CD14-positive monocyte (primary cell): ENCODE results near the gene KRTAP4-5. TPM values are rescaled to one million over a fixed set of nuclear protein-coding genes. Genes with fewer than 3 reads are reported as not detected.

ENCODE experiments used
- DNase-seq, 3 donors: peaks; one replicate each; pipeline ENCODE4 v3.0.0-alpha.2; 2011 to 2022
- H2AFZ ChIP-seq: 2 replicates; pipeline ENCODE4 v1.6.0; 2012; ENCODE audit warnings: mild to moderate bottlenecking, low read depth, low read length, inconsistent platforms; ENCODE audit not compliant: insufficient read depth, poor library complexity, severe bottlenecking
- H3K27ac ChIP-seq, 2 donors: 1 replicate in 1 of 2; 2 replicates in 1 of 2; pipeline ENCODE4 v1.5.1; 2012 to 2013; ENCODE audit warnings: low read length in 2 of 2, control low read depth in 1 of 2, inconsistent platforms in 1 of 2, low read depth in 1 of 2, mild to moderate bottlenecking in 1 of 2
- H3K27me3 ChIP-seq, 2 donors: one replicate each; pipeline versions ENCODE4 v1.6.0 to v1.6.1; 2011 to 2013; ENCODE audit warnings: low read length in 2 of 2; ENCODE audit not compliant: control insufficient read depth in 2 of 2, insufficient read depth in 2 of 2
- H3K36me3 ChIP-seq, 2 donors: replicated peaks in 1 of 2; 1 replicate in 1 of 2; 2 replicates in 1 of 2; pipeline versions ENCODE4 v1.5.1 to v1.6.1; 2012 to 2013; ENCODE audit warnings: low read length in 2 of 2, control low read depth in 1 of 2, inconsistent platforms in 1 of 2, mild to moderate bottlenecking in 1 of 2; ENCODE audit not compliant: insufficient read depth in 2 of 2, control insufficient read depth in 1 of 2
- H3K4me1 ChIP-seq, 2 donors: 1 replicate in 1 of 2; 2 replicates in 1 of 2; pipeline versions ENCODE4 v1.5.1 to v1.6.1; 2012 to 2013; ENCODE audit warnings: low read length in 2 of 2, control low read depth in 1 of 2, inconsistent platforms in 1 of 2, mild to moderate bottlenecking in 1 of 2, moderate library complexity in 1 of 2; ENCODE audit not compliant: insufficient read depth in 2 of 2, control insufficient read depth in 1 of 2
- H3K4me2 ChIP-seq: replicated peaks from 2 replicates; pipeline ENCODE3; 2012; ENCODE audit warnings: low read length, moderate library complexity, mild to moderate bottlenecking; ENCODE audit not compliant: poor library complexity, severe bottlenecking; ENCODE audit errors: extremely low read depth
- H3K4me3 ChIP-seq, 3 experiments: fragments of 200-600 bp in 1 of 3; sonication (generic) in 1 of 3; replicated peaks in 1 of 3; 1 replicate in 2 of 3; 2 replicates in 1 of 3; pipeline ENCODE4 v1.5.1; 2011 to 2013; ENCODE audit warnings: low read length in 3 of 3, mild to moderate bottlenecking in 3 of 3, control low read depth in 2 of 3, low read depth in 2 of 3, inconsistent platforms in 1 of 3, moderate library complexity in 1 of 3
- H3K79me2 ChIP-seq: 2 replicates; pipeline ENCODE4 v1.6.0; 2012; ENCODE audit warnings: mild to moderate bottlenecking, control low read depth, inconsistent platforms, low read length, moderate library complexity; ENCODE audit not compliant: insufficient read depth
- H3K9ac ChIP-seq: 2 replicates; pipeline ENCODE4 v1.6.0; 2017; ENCODE audit warnings: low read length, mild to moderate bottlenecking; ENCODE audit not compliant: insufficient read depth, poor library complexity, severe bottlenecking
- H3K9me3 ChIP-seq, 2 donors: replicated peaks in 1 of 2; 1 replicate in 1 of 2; 2 replicates in 1 of 2; pipeline versions ENCODE4 v1.5.1 to v1.6.1; 2012 to 2013; ENCODE audit warnings: low read length in 2 of 2, control low read depth in 1 of 2; ENCODE audit not compliant: control insufficient read depth in 1 of 2, insufficient read depth in 1 of 2
- H4K20me1 ChIP-seq: 2 replicates; pipeline ENCODE4 v1.6.0; 2012; ENCODE audit warnings: mild to moderate bottlenecking, low read length, control low read depth, moderate library complexity; ENCODE audit not compliant: insufficient read depth
- H3K27ac Mint-ChIP-seq, 7 donors: one replicate each; pipeline ENCODE4 v1.8.0; 2020; ENCODE audit warnings: mild to moderate bottlenecking in 7 of 7, mixed read lengths in 7 of 7, moderate library complexity in 6 of 7, inconsistent platforms in 2 of 7
- H3K27me3 Mint-ChIP-seq, 3 donors: one replicate each; pipeline ENCODE4 v1.8.0; 2021 to 2022; ENCODE audit warnings: low read depth in 3 of 3, mild to moderate bottlenecking in 3 of 3, mixed read lengths in 3 of 3, moderate library complexity in 3 of 3, inconsistent platforms in 1 of 3
- H3K36me3 Mint-ChIP-seq, 2 donors: one replicate each; pipeline ENCODE4 v1.8.0; 2020; ENCODE audit warnings: mixed read lengths in 2 of 2, inconsistent platforms in 1 of 2, mild to moderate bottlenecking in 1 of 2
- H3K4me1 Mint-ChIP-seq: one replicate; pipeline ENCODE4 v1.8.0; 2020; ENCODE audit warnings: mild to moderate bottlenecking, mixed read lengths
- H3K4me3 Mint-ChIP-seq, 2 donors: one replicate each; pipeline ENCODE4 v1.8.0; 2020; ENCODE audit warnings: mild to moderate bottlenecking in 2 of 2, mixed read lengths in 2 of 2, moderate library complexity in 1 of 2
- H3K9me3 Mint-ChIP-seq, 7 donors: one replicate each; pipeline ENCODE4 v1.8.0; 2020 to 2022; ENCODE audit warnings: mixed read lengths in 7 of 7, mild to moderate bottlenecking in 6 of 7, moderate library complexity in 6 of 7, inconsistent platforms in 2 of 7
- CTCF ChIP-seq: fragments of 200-600 bp; IDR thresholded peaks from one replicate; pipeline ENCODE4 v1.8.0; 2022; ENCODE audit warnings: antibody characterized with exemption, mild to moderate bottlenecking
- WGBS: methylation state at CpG from one replicate; pipeline ENCODE4 v1.1.5; 2013; ENCODE audit warnings: missing lambda C conversion rate; ENCODE audit not compliant: insufficient coverage; 5-methylcytosine and 5-hydroxymethylcytosine counted together
- intact Hi-C, 2 donors: fragments of 100-400 bp; cut with micrococcal nuclease; formaldehyde crosslinking; loops; one replicate each; pipeline versions ENCODE4 v1.15.0 to v1.15.1; 2023
- polyA plus RNA-seq, 3 donors: library from polyadenylated mRNA; depleted of rRNA in 1 of 3; unstranded in 2 of 3; stranded (reverse) in 1 of 3; fragments of 300-500 nt in 2 of 3; fragments of >200 nt in 1 of 3; fragmentation: Illumina TruSeq in 2 of 3; gene quantifications; 1 replicate in 2 of 3; 2 replicates in 1 of 3; pipeline ENCODE4 v1.2.3, GENCODE V29; 2012 to 2021

Gene KRTAP4-5
- polyA plus RNA-seq, 3 donors = not detected

- Histone ChIP-seq H3K9ac (no peak overlapping the region), H3K4me3 (no peak overlapping the region), H3K27me3 (no peaks in the 10 kb centered on the region), H4K20me1 (no peaks in the 10 kb centered on the region), H3K4me1 (no peaks in the 10 kb centered on the region), H3K79me2 (no peaks in the 10 kb centered on the region), H3K4me2 (no peak overlapping the region), H2AFZ (no peak overlapping the region), H3K9me3 (no peaks in the 10 kb centered on the region), H3K27ac (no peak overlapping the region), H3K36me3 (no peaks in the 10 kb centered on the region)
- Mint-ChIP-seq H3K36me3 (no peaks in the 10 kb centered on the region), H3K9me3 (peaks cover 0 to 9% (median 4%) of the 10 kb centered on the region in 7 donors), H3K27me3 (no peaks in the 10 kb centered on the region), H3K4me3 (no peak overlapping the region), H3K27ac (no peak overlapping the region), H3K4me1 (no peaks in the 10 kb centered on the region)
- no peak for TF ChIP-seq CTCF
- DNase-seq = no peak
- WGBS = no CpG with 5 or more reads among the region's 2 CpGs
- intact Hi-C loops = no loop called here
Measured at GRCh38 chr17:41133880-41134735, 15.5 kb downstream of the KRTAP4-5 start.

DNA sequence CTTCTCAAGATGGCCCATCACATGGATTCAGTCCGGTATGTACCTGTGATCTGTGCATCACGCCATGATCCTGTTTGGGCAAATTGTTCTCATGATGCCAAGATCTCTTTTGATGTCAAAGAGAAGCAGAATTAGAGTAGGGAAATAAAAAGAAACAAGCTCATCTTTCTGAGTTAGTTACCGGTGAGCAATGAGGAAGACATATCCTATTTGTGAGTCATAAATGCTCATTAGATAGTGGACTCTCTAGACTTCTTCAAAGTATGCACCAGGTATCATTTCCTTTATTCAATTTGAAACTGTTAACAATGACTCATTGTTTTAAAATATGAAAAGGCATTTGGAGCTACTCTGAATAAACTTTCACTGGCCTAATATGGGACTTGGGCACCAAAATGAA is 17.6 kb downstream of the KRTAP4-5 start:
- intact Hi-C loops = no loop called here
- H3K27ac ChIP-seq = no peak overlapping the region
- H3K4me3 ChIP-seq = no peak overlapping the region
- H3K27ac Mint-ChIP-seq = no peak overlapping the region
- peaks cover 0 to 2% (median 0%) of the 10 kb centered on the region in 7 donors for H3K9me3 Mint-ChIP-seq
- H3K36me3 Mint-ChIP-seq = no peaks in the 10 kb centered on the region
- no peaks in the 10 kb centered on the region for H3K9me3 ChIP-seq
- no peaks in the 10 kb centered on the region for H3K4me1 ChIP-seq
- no peak overlapping the region for H3K9ac ChIP-seq
- H3K4me3 Mint-ChIP-seq = no peak overlapping the region
- 100% methylated on average over 2 of the region's 3 CpGs for WGBS
- H4K20me1 ChIP-seq = no peaks in the 10 kb centered on the region
- H3K27me3 Mint-ChIP-seq = no peaks in the 10 kb centered on the region
- no peaks in the 10 kb centered on the region for H3K79me2 ChIP-seq
- H3K4me2 ChIP-seq = no peak overlapping the region
- no peak for DNase-seq
- H3K4me1 Mint-ChIP-seq = no peaks in the 10 kb centered on the region
- H3K36me3 ChIP-seq = no peaks in the 10 kb centered on the region
- no peak for TF ChIP-seq CTCF
- H2AFZ ChIP-seq = no peak overlapping the region
- no peaks in the 10 kb centered on the region for H3K27me3 ChIP-seq
